K562 (cell line): ENCODE measurements around the gene SLC4A5. TPM values are rescaled to one million over a fixed set of nuclear protein-coding genes. Genes with fewer than 3 reads are reported as not detected.
"Not testable (repeated sequence)": the region's sequence is repeated elsewhere in the genome, so short reads cannot be mapped to it uniquely, and the experiment has no call there.

Experiments
- ATAC-seq: fragments of 200-7000 bp; cut with Tn5 transposase; 3 replicates; pipeline ENCODE4 v1.9.1; 2020; ENCODE audit warnings: moderate library complexity
- BruUV-seq: library from RNA; stranded (reverse); fragments of 400-500 nt; replicated peaks from 2 replicates; lab custom pipeline; 2021; lab: Mats Ljungman, UMichigan
- CTCF ChIA-PET: fragments of 300-600 bp; formaldehyde crosslinking; extraction: SDS; loops from one replicate; lab custom pipeline; 2021; ENCODE audit warnings: low intra/inter-chr PET ratio; lab: Yijun Ruan, JAX
- POLR2A ChIA-PET: fragments of 300-600, 350-650 bp; sonication (Branson Sonifier 250); formaldehyde crosslinking; extraction: SDS; loops from one replicate; lab custom pipeline; 2021; ENCODE audit warnings: antibody characterized with exemption, inconsistent platforms; lab: Yijun Ruan, JAX
- DNase-seq, 4 experiments: peaks; one replicate each; pipeline versions ENCODE4 v3.0.0 to v3.0.0-alpha.2; 2011 to 2018; ENCODE audit warnings: low spot score in 3 of 4, mixed read lengths in 3 of 4; ENCODE audit errors: extremely low read depth in 1 of 4
- FAIRE-seq: peaks from 2 replicates; lab custom pipeline; 2011; peaks lifted over from hg19 to GRCh38; lab: Jason Lieb, UNC
- H2AFZ ChIP-seq: 2 replicates; pipeline ENCODE4 v1.6.0; 2011; ENCODE audit warnings: low read depth, low read length, control low read depth, inconsistent platforms
- H3K27ac ChIP-seq: fragments of 200-600 bp; 3 replicates; pipeline ENCODE4 v1.8.0; 2011; ENCODE audit warnings: low read depth, mild to moderate bottlenecking, control low read depth, inconsistent platforms, low read length, moderate library complexity, mixed read lengths; ENCODE audit errors: extremely low read depth
- H3K27me3 ChIP-seq, 2 experiments: fragments of 300-600 bp in 1 of 2; 2 replicates in 1 of 2; 3 replicates in 1 of 2; pipeline versions ENCODE4 v1.6.0 to v1.8.0; 2011; ENCODE audit warnings: inconsistent platforms in 2 of 2, low read length in 2 of 2, mild to moderate bottlenecking in 1 of 2, mixed read lengths in 1 of 2, moderate library complexity in 1 of 2; ENCODE audit not compliant: control insufficient read depth in 2 of 2, insufficient read depth in 2 of 2
- H3K36me3 ChIP-seq: fragments of 300-600 bp; 3 replicates; pipeline ENCODE4 v1.8.0; 2011; ENCODE audit warnings: mild to moderate bottlenecking, low read length, inconsistent platforms; ENCODE audit not compliant: control insufficient read depth, insufficient read depth
- H3K4me1 ChIP-seq, 2 experiments: fragments of 200-600 bp in 1 of 2; replicated peaks in 1 of 2; 2 replicates in 1 of 2; 3 replicates in 1 of 2; pipeline versions ENCODE4 v1.5.1 to v1.8.0; 2011; ENCODE audit warnings: inconsistent platforms in 2 of 2, low read length in 2 of 2, mild to moderate bottlenecking in 1 of 2, mixed read lengths in 1 of 2, moderate library complexity in 1 of 2; ENCODE audit not compliant: control insufficient read depth in 2 of 2, insufficient read depth in 2 of 2
- H3K4me2 ChIP-seq: 2 replicates; pipeline ENCODE4 v1.6.1; 2011; ENCODE audit warnings: low read length, control low read depth, inconsistent platforms, mixed read lengths; ENCODE audit not compliant: insufficient read depth
- H3K4me3 ChIP-seq: fragments of 200-600 bp; sonication (generic), shearing (Covaris generic); 2 replicates; pipeline ENCODE4 v1.5.1; 2016; ENCODE audit warnings: control low read depth, inconsistent platforms
- H3K79me2 ChIP-seq: fragments of 200-600 bp; 3 replicates; pipeline ENCODE4 v1.8.0; 2011; ENCODE audit warnings: low read length, inconsistent platforms; ENCODE audit not compliant: control insufficient read depth, insufficient read depth
- H3K9ac ChIP-seq, 2 experiments: 2 replicates each; pipeline versions ENCODE4 v1.6.0 to v1.6.1; 2011; ENCODE audit warnings: low read depth in 2 of 2, low read length in 2 of 2, control low read depth in 1 of 2, inconsistent platforms in 1 of 2, mild to moderate bottlenecking in 1 of 2, mixed read lengths in 1 of 2; ENCODE audit not compliant: insufficient read depth in 1 of 2
- H3K9me1 ChIP-seq: one replicate; pipeline ENCODE4 v1.6.0; 2011; ENCODE audit warnings: inconsistent platforms, mild to moderate bottlenecking, low read length, moderate library complexity; ENCODE audit not compliant: control insufficient read depth, insufficient read depth
- H3K9me3 ChIP-seq: replicated peaks from 2 replicates; pipeline ENCODE4 v1.5.1; 2011; ENCODE audit warnings: low read depth, low read length, inconsistent platforms; ENCODE audit not compliant: control insufficient read depth, insufficient read depth
- H4K20me1 ChIP-seq: replicated peaks from 2 replicates; pipeline ENCODE4 v1.6.1; 2011; ENCODE audit warnings: low read length, inconsistent platforms, mixed read lengths; ENCODE audit not compliant: control insufficient read depth, insufficient read depth
- RBFOX2 ChIP-seq: fragments of 200-400 bp; formaldehyde crosslinking; IDR thresholded peaks from 2 replicates; pipeline ENCODE4 v1.6.1; 2017; ENCODE audit warnings: low read depth, mild to moderate bottlenecking, low read length, moderate library complexity
- SAP30 ChIP-seq: fragments of 200-600 bp; sonication (generic); IDR thresholded peaks from 2 replicates; pipeline ENCODE4 v1.6.1; 2012; ENCODE audit warnings: borderline replicate concordance, low read depth, mild to moderate bottlenecking, moderate library complexity, low read length, control low read depth, inconsistent platforms; ENCODE audit not compliant: insufficient read depth, poor library complexity, severe bottlenecking
- SOX6 ChIP-seq: fragments of 450-650 bp; IDR thresholded peaks from 2 replicates; pipeline ENCODE4 v1.6.1; 2014; ENCODE audit warnings: mild to moderate bottlenecking
- SUPT5H ChIP-seq: fragments of 450-650 bp; IDR thresholded peaks from 2 replicates; pipeline ENCODE4 v1.6.1; 2016
- WGBS: fragments of 100-300 bp; shearing (Covaris generic); methylation state at CpG from one replicate; pipeline ENCODE4 v1.1.6; 2016; ENCODE audit warnings: low coverage, mixed read lengths; ENCODE audit not compliant: insufficient coverage; ENCODE audit errors: missing lambda C conversion rate; 5-methylcytosine and 5-hydroxymethylcytosine counted together
- in situ Hi-C: fragments of 300-500 bp; cut with MboI; formaldehyde crosslinking; loops from 4 replicates; pipeline ENCODE4 v1.15.0; 2018; ENCODE audit warnings: inconsistent platforms, mixed read lengths
- intact Hi-C: fragments of 100-400 bp; cut with micrococcal nuclease; formaldehyde crosslinking; loops from 2 replicates; pipeline ENCODE4 v1.14.2; 2022
- polyA plus RNA-seq, 8 experiments: library from polyadenylated mRNA; depleted of rRNA in 4 of 8; stranded (reverse) in 5 of 8; unstranded in 3 of 8; fragments of >200 nt; fragmentation: Nextera tagmentation in 2 of 8; fragmentation: Illumina TruSeq in 1 of 8; extraction: Ambion mirVana in 2 of 8; extraction: Trizol in 1 of 8; gene quantifications; 2 replicates each; pipeline versions ENCODE4 v1.2.1 to v1.2.3, GENCODE V29; 2011 to 2014; ENCODE audit warnings: inconsistent platforms in 1 of 8, missing spikeins in 1 of 8
- total RNA-seq, 7 experiments: library from RNA; depleted of rRNA in 6 of 7; stranded (reverse); fragments of >200 nt in 6 of 7; fragmentation: Illumina TruSeq in 2 of 7; extraction: Trizol in 2 of 7; gene quantifications; 2 replicates each; pipeline versions ENCODE4 v1.2.1 to v1.2.3, GENCODE V29; 2011 to 2021; ENCODE audit warnings: low replicate concordance in 1 of 7

SLC4A5 gene
- total and polyA plus RNA-seq, 9 of the 15 experiments (the other 6 are each of a cell fraction or from before 2014, with no cell fraction given): 0.03 to 0.77 (median 0.14) TPM; not detected in 1

- Histone ChIP-seq H2AFZ (no peak overlapping the region), H3K9ac (no peak overlapping the region), H3K4me3 (no peak overlapping the region), H3K27me3 (no peaks in the 10 kb centered on the region), H3K9me3 (no peaks in the 10 kb centered on the region), H3K4me2 (no peak overlapping the region)
- in situ Hi-C loops (no loop called here), intact Hi-C loops (no loop called here)
- no peak for ATAC-seq
- TF ChIP-seq RBFOX2: peak; percentile 7; the same call in 1 of the 2 replicates
- no peak for TF ChIP-seq SAP30
- TF ChIP-seq, all 486 proteins: peak for 1
- Histone ChIP-seq H3K79me2 (no peaks in the 10 kb centered on the region), H3K9me1 (no peaks in the 10 kb centered on the region), H4K20me1 (0 out of 2 replicates have a peak, but pooled peaks cover 8% of the 10 kb centered on the region), H3K4me1 (no peaks in the 10 kb centered on the region), H3K27ac (no peak overlapping the region), H3K36me3 (peaks cover 77% of the 10 kb centered on the region)
- no TSS peak for BruUV-seq
- DNase-seq (no peak), FAIRE-seq (no peak)
- ChIA-PET POLR2A (interaction anchor here (0.6 to 6.4 kb wide), 7 partner anchors 11 to 196 kb away, joined by 3 to 62 read pairs (median 3); no protein-coding TSS in a partner anchor), CTCF (no interaction called here)
- 91% methylated on average over 2 of the region's 2 CpGs for WGBS
Measured at GRCh38 chr2:74216642-74217041, 126.6 kb downstream of the SLC4A5 start.

- in situ Hi-C loops, H3K4me3 ChIP-seq, BruUV-seq, H3K9me1 ChIP-seq, H3K4me1 ChIP-seq, ATAC-seq, H3K27me3 ChIP-seq, DNase-seq, FAIRE-seq, H3K79me2 ChIP-seq, H3K9me3 ChIP-seq, H3K9ac ChIP-seq, H4K20me1 ChIP-seq, H2AFZ ChIP-seq, CTCF ChIA-PET, intact Hi-C loops, H3K27ac ChIP-seq, H3K4me2 ChIP-seq: not testable (repeated sequence)
- TF ChIP-seq SOX6: 0 out of 2 replicates have a peak, but pooled peaks have one; percentile 11
- 0 out of 2 replicates have a peak, but pooled peaks have one; percentile 23 for TF ChIP-seq SUPT5H
- peaks cover 85% of the 10 kb centered on the region for H3K36me3 ChIP-seq
- WGBS: 98% methylated on average over 6 of the region's 6 CpGs
- POLR2A ChIA-PET: interaction anchor here (0.6 to 6.4 kb wide), 9 partner anchors 10 to 313 kb away, joined by 3 to 62 read pairs (median 3); partner anchors contain the start of gene BOLA3
Measured at GRCh38 chr2:74215771-74216170, 127.4 kb downstream of the SLC4A5 start.
